H9 (cell line): Measurements from ENCODE around the gene BICD1. TPM values are rescaled to one million over a fixed set of nuclear protein-coding genes. Genes with fewer than 3 reads are reported as not detected.

Experiments used
- DNase-seq: peaks from one replicate; pipeline ENCODE4 v3.0.0-alpha.2; 2017
- H2AFZ ChIP-seq: one replicate; pipeline ENCODE4 v1.6.1; 2013; ENCODE audit warnings: mild to moderate bottlenecking, low read length, control low read depth, moderate library complexity
- H2AK5ac ChIP-seq: 2 replicates; pipeline ENCODE4 v1.6.1; 2013; ENCODE audit warnings: low read length, control low read depth, mixed read lengths; ENCODE audit not compliant: insufficient read length
- H2BK120ac ChIP-seq: one replicate; pipeline ENCODE4 v1.6.1; 2013; ENCODE audit warnings: low read depth, mild to moderate bottlenecking, low read length, control low read depth, inconsistent platforms; ENCODE audit not compliant: poor library complexity, severe bottlenecking
- H2BK12ac ChIP-seq: 2 replicates; pipeline ENCODE4 v1.6.1; 2013; ENCODE audit warnings: low read length, control low read depth, mixed read lengths, low read depth; ENCODE audit not compliant: insufficient read length
- H2BK15ac ChIP-seq: 2 replicates; pipeline ENCODE4 v1.6.1; 2013; ENCODE audit warnings: low read depth, low read length, control low read depth
- H2BK20ac ChIP-seq: one replicate; pipeline ENCODE4 v1.6.1; 2013; ENCODE audit warnings: low read depth, mild to moderate bottlenecking, low read length, control low read depth, inconsistent platforms; ENCODE audit not compliant: poor library complexity, severe bottlenecking
- H2BK5ac ChIP-seq: 2 replicates; pipeline ENCODE4 v1.6.1; 2013; ENCODE audit warnings: low read length, control low read depth, mixed read lengths; ENCODE audit not compliant: insufficient read length
- H3K14ac ChIP-seq: 2 replicates; pipeline ENCODE4 v1.6.1; 2013; ENCODE audit warnings: low read length, control low read depth; ENCODE audit not compliant: insufficient read depth
- H3K18ac ChIP-seq: 2 replicates; pipeline ENCODE4 v1.6.1; 2013; ENCODE audit warnings: low read depth, mild to moderate bottlenecking, mixed read lengths, low read length, control low read depth; ENCODE audit not compliant: insufficient read length
- H3K23ac ChIP-seq: 2 replicates; pipeline ENCODE4 v1.6.1; 2013; ENCODE audit warnings: low read length, control low read depth, mixed read lengths, low read depth; ENCODE audit not compliant: insufficient read length
- H3K23me2 ChIP-seq: 2 replicates; pipeline ENCODE4 v1.6.1; 2013; ENCODE audit warnings: low read depth, mild to moderate bottlenecking, mixed read lengths, low read length, control low read depth; ENCODE audit not compliant: insufficient read length, poor library complexity, severe bottlenecking
- H3K27ac ChIP-seq: 2 replicates; pipeline ENCODE4 v1.5.1; 2013; ENCODE audit warnings: low read length, control low read depth, mixed read lengths, low read depth; ENCODE audit not compliant: insufficient read length
- H3K27me3 ChIP-seq: 2 replicates; pipeline ENCODE4 v1.6.1; 2013; ENCODE audit warnings: low read length, control low read depth, inconsistent platforms; ENCODE audit not compliant: insufficient read depth
- H3K4ac ChIP-seq: 2 replicates; pipeline ENCODE4 v1.6.1; 2013; ENCODE audit warnings: low read depth, mild to moderate bottlenecking, control low read depth, inconsistent platforms, low read length, moderate library complexity
- H3K4me1 ChIP-seq: 2 replicates; pipeline ENCODE4 v1.6.1; 2013; ENCODE audit warnings: low read length, control low read depth, inconsistent platforms; ENCODE audit not compliant: insufficient read depth
- H3K4me2 ChIP-seq: 2 replicates; pipeline ENCODE4 v1.6.1; 2013; ENCODE audit warnings: low read length, control low read depth, mixed read lengths; ENCODE audit not compliant: insufficient read length, insufficient read depth
- H3K56ac ChIP-seq: 2 replicates; pipeline ENCODE4 v1.6.1; 2013; ENCODE audit warnings: low read depth, mild to moderate bottlenecking, mixed read lengths, low read length, control low read depth; ENCODE audit not compliant: insufficient read length
- H3K79me1 ChIP-seq: 2 replicates; pipeline ENCODE4 v1.6.1; 2013; ENCODE audit warnings: low read depth, mild to moderate bottlenecking, moderate library complexity, low read length, control low read depth, inconsistent platforms; ENCODE audit not compliant: insufficient read depth, poor library complexity, severe bottlenecking
- H3K79me2 ChIP-seq: 2 replicates; pipeline ENCODE4 v1.6.1; 2013; ENCODE audit warnings: low read length, control low read depth, inconsistent platforms; ENCODE audit not compliant: insufficient read depth
- H3K9ac ChIP-seq: 2 replicates; pipeline ENCODE4 v1.6.1; 2013; ENCODE audit warnings: low read length, control low read depth, mixed read lengths; ENCODE audit not compliant: insufficient read length; ENCODE audit errors: extremely low read depth
- H3K9me3 ChIP-seq: one replicate; pipeline ENCODE4 v1.6.1; 2013; ENCODE audit warnings: low read depth, low read length, inconsistent platforms; ENCODE audit not compliant: control insufficient read depth
- H3T11ph ChIP-seq: one replicate; pipeline ENCODE4 v1.6.1; 2013; ENCODE audit warnings: mild to moderate bottlenecking, low read length, control low read depth, inconsistent platforms
- H4K20me1 ChIP-seq: one replicate; pipeline ENCODE4 v1.6.1; 2013; ENCODE audit not compliant: control insufficient read depth, insufficient read length, insufficient read depth
- H4K5ac ChIP-seq: 2 replicates; pipeline ENCODE4 v1.6.1; 2013; ENCODE audit warnings: low read depth, mild to moderate bottlenecking, mixed read lengths, low read length, control low read depth; ENCODE audit not compliant: insufficient read length
- H4K8ac ChIP-seq: replicated peaks from 2 replicates; pipeline ENCODE4 v1.6.1; 2013; ENCODE audit warnings: low read length, control low read depth, mixed read lengths, low read depth; ENCODE audit not compliant: insufficient read length
- H4K91ac ChIP-seq: 2 replicates; pipeline ENCODE4 v1.6.1; 2013; ENCODE audit warnings: low read depth, mild to moderate bottlenecking, moderate library complexity, mixed read lengths, low read length, control low read depth; ENCODE audit not compliant: insufficient read length
- H3K27ac Mint-ChIP-seq, 3 experiments: 2 replicates in 2 of 3; 3 replicates in 1 of 3; pipeline ENCODE4 v1.8.0; 2020 to 2021; ENCODE audit warnings: mixed read lengths in 3 of 3, mild to moderate bottlenecking in 1 of 3, moderate library complexity in 1 of 3
- H3K27me3 Mint-ChIP-seq: 2 replicates; pipeline ENCODE4 v1.8.0; 2021; ENCODE audit warnings: low read depth, mild to moderate bottlenecking, moderate library complexity, mixed read lengths
- H3K36me3 Mint-ChIP-seq, 3 experiments: 2 replicates in 2 of 3; 3 replicates in 1 of 3; pipeline ENCODE4 v1.8.0; 2020 to 2021; ENCODE audit warnings: low read depth in 3 of 3, mixed read lengths in 3 of 3; ENCODE audit not compliant: insufficient read depth in 1 of 3
- H3K4me1 Mint-ChIP-seq, 2 experiments: 2 replicates each; pipeline ENCODE4 v1.8.0; 2020; ENCODE audit warnings: mixed read lengths in 2 of 2
- H3K4me3 Mint-ChIP-seq, 2 experiments: 2 replicates in 1 of 2; 3 replicates in 1 of 2; pipeline ENCODE4 v1.8.0; 2020 to 2021; ENCODE audit warnings: mild to moderate bottlenecking in 2 of 2, mixed read lengths in 2 of 2, moderate library complexity in 1 of 2
- H3K9me3 Mint-ChIP-seq, 2 experiments: 2 replicates in 1 of 2; 3 replicates in 1 of 2; pipeline ENCODE4 v1.8.0; 2020; ENCODE audit warnings: mild to moderate bottlenecking in 2 of 2, mixed read lengths in 2 of 2, moderate library complexity in 1 of 2
- WGBS: extraction: QIAGEN DNeasy Blood & Tissue Kit; methylation state at CpG from one replicate; pipeline ENCODE4 v1.1.7; 2013; ENCODE audit warnings: missing lambda C conversion rate, low lambda C conversion rate, mixed read lengths; ENCODE audit not compliant: insufficient read length; ENCODE audit errors: extremely low coverage; 5-methylcytosine and 5-hydroxymethylcytosine counted together
- total RNA-seq: library from RNA; stranded (reverse); gene quantifications from 2 replicates; pipeline ENCODE4 v1.2.1, GENCODE V29; 2021
- TF ChIP-seq, protein P1 (sequence below): fragments of 200-600 bp; sonication (generic); conservative IDR thresholded peaks from 3 replicates; pipeline ENCODE4 v1.8.0; 2021; ENCODE audit warnings: antibody characterized with exemption, mild to moderate bottlenecking

Gene BICD1
- total RNA-seq, 1 experiment from 2014 or later: 134 TPM

DNA sequence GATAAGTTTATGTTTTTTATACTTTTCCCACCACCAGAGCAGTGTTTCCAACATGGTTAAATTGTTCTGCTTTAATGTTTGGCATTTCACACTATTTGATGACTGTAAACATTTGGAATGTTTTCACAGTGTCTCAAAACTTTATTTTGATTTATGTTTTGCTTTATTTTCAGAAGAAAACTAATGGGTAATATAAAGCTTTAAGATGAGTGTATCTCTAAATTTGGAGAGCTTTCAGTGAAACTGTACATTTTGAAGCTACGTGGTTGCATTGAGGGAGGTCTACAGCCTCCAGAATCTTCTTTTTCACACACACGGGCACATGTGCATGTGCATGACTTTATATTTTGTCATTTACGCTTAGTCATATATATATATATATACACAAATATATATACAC lies 10.7 kb downstream of the BICD1 start:
- Histone ChIP-seq H3K23ac (no peak overlapping the region), H4K8ac (no peak overlapping the region), H3K23me2 (no peaks in the 10 kb centered on the region), H3K4ac (no peak overlapping the region), H4K91ac (no peak overlapping the region), H4K5ac (no peak overlapping the region), H4K20me1 (no peaks in the 10 kb centered on the region), H3K4me1 (peaks cover 17% of the 10 kb centered on the region), H3K9ac (no peak overlapping the region), H3K27me3 (no peaks in the 10 kb centered on the region), H2BK5ac (no peak overlapping the region), H2AK5ac (no peak overlapping the region), H3K9me3 (no peaks in the 10 kb centered on the region), H2AFZ (no peak overlapping the region), H3K4me2 (no peak overlapping the region), H2BK20ac (no peak overlapping the region), H3K14ac (no peak overlapping the region), H3K56ac (no peak overlapping the region), H2BK15ac (no peak overlapping the region), H2BK120ac (no peak overlapping the region), H2BK12ac (no peak overlapping the region), H3K18ac (no peak overlapping the region), H3K79me1 (peaks cover 3% of the 10 kb centered on the region), H3K79me2 (peaks cover 20% of the 10 kb centered on the region; the same call in 1 of the 2 replicates), H3K27ac (no peak overlapping the region), H3T11ph (no peak overlapping the region)
- no peaks in the 10 kb centered on the region for H3K27me3 Mint-ChIP-seq
- H3K4me1 Mint-ChIP-seq: peaks cover 55 to 59% of the 10 kb centered on the region in 2 experiments
- H3K4me3 Mint-ChIP-seq: no peak overlapping the region
- no peak for DNase-seq
- H3K9me3 Mint-ChIP-seq: no peaks in the 10 kb centered on the region; a peak in 1 of 5 replicates
- no CpG with 5 or more reads among the region's 3 CpGs for WGBS
- TF ChIP-seq, protein P1, sequence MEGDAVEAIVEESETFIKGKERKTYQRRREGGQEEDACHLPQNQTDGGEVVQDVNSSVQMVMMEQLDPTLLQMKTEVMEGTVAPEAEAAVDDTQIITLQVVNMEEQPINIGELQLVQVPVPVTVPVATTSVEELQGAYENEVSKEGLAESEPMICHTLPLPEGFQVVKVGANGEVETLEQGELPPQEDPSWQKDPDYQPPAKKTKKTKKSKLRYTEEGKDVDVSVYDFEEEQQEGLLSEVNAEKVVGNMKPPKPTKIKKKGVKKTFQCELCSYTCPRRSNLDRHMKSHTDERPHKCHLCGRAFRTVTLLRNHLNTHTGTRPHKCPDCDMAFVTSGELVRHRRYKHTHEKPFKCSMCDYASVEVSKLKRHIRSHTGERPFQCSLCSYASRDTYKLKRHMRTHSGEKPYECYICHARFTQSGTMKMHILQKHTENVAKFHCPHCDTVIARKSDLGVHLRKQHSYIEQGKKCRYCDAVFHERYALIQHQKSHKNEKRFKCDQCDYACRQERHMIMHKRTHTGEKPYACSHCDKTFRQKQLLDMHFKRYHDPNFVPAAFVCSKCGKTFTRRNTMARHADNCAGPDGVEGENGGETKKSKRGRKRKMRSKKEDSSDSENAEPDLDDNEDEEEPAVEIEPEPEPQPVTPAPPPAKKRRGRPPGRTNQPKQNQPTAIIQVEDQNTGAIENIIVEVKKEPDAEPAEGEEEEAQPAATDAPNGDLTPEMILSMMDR: no peak
- no peak overlapping the region for H3K27ac Mint-ChIP-seq
- peaks cover 2 to 39% (median 15%) of the 10 kb centered on the region in 3 experiments; a peak in 5 of 7 replicates for H3K36me3 Mint-ChIP-seq
